NOMO-1 (cell line): ENCODE data around the gene HYDIN.

Experiments
- DNase-seq, 2 experiments: peaks; one replicate each; lab custom pipeline; 2025; ENCODE audit not compliant: unreplicated experiment in 2 of 2; lab: John Stamatoyannopoulos, UW

The HYDIN gene

GRCh38 chr16:70770291-70770625, 460.3 kb downstream of the HYDIN start:
- no peak for DNase-seq

DNA sequence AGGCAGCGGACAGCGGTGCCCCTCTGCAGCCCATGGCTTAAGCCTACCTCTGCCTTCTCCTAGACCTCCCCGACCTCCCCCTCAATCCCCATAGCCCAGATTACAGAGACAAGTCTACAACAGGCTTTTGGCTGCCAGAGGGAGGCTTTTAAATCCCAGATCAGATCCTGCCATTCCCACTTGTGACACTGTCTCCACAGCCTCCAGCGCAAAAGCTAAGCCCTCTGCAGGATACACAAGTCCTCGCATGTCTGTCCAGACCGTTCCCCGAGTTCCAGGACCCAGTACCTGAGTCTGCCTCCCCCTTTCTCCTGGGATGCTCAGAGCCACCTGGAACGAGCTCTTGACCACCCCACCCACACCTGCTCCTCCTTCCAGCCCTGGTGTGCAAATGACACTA, 460.8 kb downstream of the HYDIN start:
- no peak for DNase-seq

GRCh38 chr16:70769131-70769530, 461.4 kb downstream of the HYDIN start:
- DNase-seq, result no peak

DNA sequence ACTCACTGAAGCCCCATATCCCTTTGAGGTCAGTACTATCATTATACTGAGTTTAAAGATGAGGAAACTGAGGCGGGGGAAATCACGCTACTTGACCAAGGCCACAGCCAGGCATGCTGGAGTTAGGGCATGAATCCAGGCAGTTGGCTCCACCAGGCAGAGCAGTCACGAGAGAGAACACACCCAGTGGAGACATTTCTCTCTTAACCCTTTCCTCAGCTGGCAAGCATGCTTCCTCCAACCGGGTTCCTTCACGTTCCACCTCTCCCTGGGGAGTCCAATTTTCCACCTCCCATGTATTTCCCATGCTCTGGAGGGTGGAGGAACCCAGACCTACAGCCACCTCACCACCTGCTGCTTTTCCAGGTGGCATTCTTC, 462.3 kb downstream of the HYDIN start:
- DNase-seq, result no peak

- DNase-seq, result no peak
Observed at GRCh38 chr16:70767377-70768202, 462.9 kb downstream of the HYDIN start.

GRCh38 chr16:70766658-70767057, 463.9 kb downstream of the HYDIN start:
- DNase-seq, result no peak

- no peak for DNase-seq
Observed at GRCh38 chr16:70766176-70766575, 464.3 kb downstream of the HYDIN start.

GRCh38 chr16:70765491-70765890, 465.0 kb downstream of the HYDIN start:
- DNase-seq, result no peak

GRCh38 chr16:70764632-70765031, 465.9 kb downstream of the HYDIN start:
- no peak for DNase-seq

DNA sequence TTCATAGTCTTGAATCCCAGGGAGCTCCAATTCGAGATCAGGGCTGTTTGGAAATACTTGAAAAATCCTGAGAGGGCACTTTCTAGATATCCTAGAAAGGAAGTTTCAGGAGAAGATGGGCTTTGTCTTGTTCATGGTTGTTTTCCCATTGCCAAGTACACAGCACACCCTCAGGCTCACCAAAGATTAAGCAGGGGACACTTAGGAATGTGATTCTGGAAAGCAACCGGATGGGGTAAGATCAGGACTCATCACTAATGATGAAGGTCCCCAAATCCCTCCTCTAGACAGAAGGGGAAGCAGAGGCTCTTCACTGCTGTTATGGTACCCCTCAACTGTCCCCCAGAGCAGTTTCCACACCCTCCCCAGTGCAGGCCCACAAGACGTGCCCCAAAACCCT, 470.3 kb downstream of the HYDIN start:
- DNase-seq, result no peak

GRCh38 chr16:70759666-70760065, 470.9 kb downstream of the HYDIN start:
- no peak for DNase-seq

GRCh38 chr16:70758786-70759185, 471.7 kb downstream of the HYDIN start:
- DNase-seq, result no peak
